Panc1 (cell line): ENCODE measurements around the gene ARHGAP25. TPM values are rescaled to one million over a fixed set of nuclear protein-coding genes. Genes with fewer than 3 reads are reported as not detected.
A peak's percentile ranks its signal among the peaks of the same experiment; 100 is the strongest.

Source experiments
- ATAC-seq: fragments of 200-7000 bp; cut with Tn5 transposase; 2 replicates; pipeline ENCODE4 v1.9.1; 2020; ENCODE audit warnings: mild to moderate bottlenecking, moderate library complexity
- BruUV-seq: library from RNA; stranded (reverse); fragments of 400-500 nt; replicated peaks from 2 replicates; lab custom pipeline; 2021; lab: Mats Ljungman, UMichigan
- CTCF ChIA-PET: fragments of 300-600 bp; sonication (Branson Sonifier 250); formaldehyde crosslinking; loops from one replicate; lab custom pipeline; 2022; ENCODE audit warnings: antibody characterized with exemption; lab: Charles Lee
- POLR2A ChIA-PET: fragments of 300-600 bp; sonication (Branson Sonifier 250); formaldehyde crosslinking; loops from one replicate; lab custom pipeline; 2022; ENCODE audit warnings: antibody characterized with exemption; lab: Charles Lee
- DNase-seq: peaks from one replicate; pipeline ENCODE4 v3.0.0-alpha.2; 2010; ENCODE audit warnings: low read depth, low spot score
- H3K27ac ChIP-seq: 2 replicates; pipeline ENCODE4 v1.5.1; 2011; ENCODE audit warnings: mild to moderate bottlenecking, low read length, inconsistent platforms
- H3K27me3 ChIP-seq: fragments of 200-500 bp; sonication (Bioruptor generic); 2 replicates; pipeline ENCODE4 v1.6.0; 2014; ENCODE audit warnings: low read length, inconsistent platforms; ENCODE audit not compliant: control insufficient read depth, insufficient read depth
- H3K36me3 ChIP-seq: fragments of 200-500 bp; sonication (Bioruptor generic); 2 replicates; pipeline ENCODE4 v1.5.1; 2014; ENCODE audit warnings: inconsistent platforms, mild to moderate bottlenecking, low read length, moderate library complexity; ENCODE audit not compliant: control insufficient read depth, insufficient read depth
- H3K4me1 ChIP-seq: 2 replicates; pipeline ENCODE4 v1.5.1; 2011; ENCODE audit warnings: inconsistent platforms, mild to moderate bottlenecking, low read length, moderate library complexity; ENCODE audit not compliant: control insufficient read depth, insufficient read depth
- H3K4me3 ChIP-seq, 2 experiments: 2 replicates each; pipeline ENCODE4 v1.5.1; 2011 to 2012; ENCODE audit warnings: low read depth in 2 of 2, low read length in 2 of 2, mild to moderate bottlenecking in 2 of 2, inconsistent platforms in 1 of 2, moderate library complexity in 1 of 2
- H3K9me3 ChIP-seq: fragments of 200-500 bp; sonication (Bioruptor generic); 2 replicates; pipeline ENCODE4 v1.5.1; 2014; ENCODE audit warnings: low read depth, mild to moderate bottlenecking, inconsistent platforms, low read length, moderate library complexity; ENCODE audit not compliant: control insufficient read depth, insufficient read depth
- POLR2AphosphoS5 ChIP-seq: IDR thresholded peaks from 2 replicates; pipeline ENCODE4 v1.6.1; 2012; ENCODE audit warnings: mild to moderate bottlenecking, low read depth, low read length, moderate library complexity
- in situ Hi-C: cut with HindIII; loops from 2 replicates; pipeline ENCODE4 v1.10.0; 2016; ENCODE audit warnings: low sequenced_read_pairs, low pct_unique_long_range_greater_than_20kb
- intact Hi-C: fragments of 100-400 bp; cut with micrococcal nuclease; formaldehyde crosslinking; loops from one replicate; pipeline ENCODE4 v1.10.0; 2022; ENCODE audit not compliant: unreplicated experiment
- total RNA-seq: library from RNA; stranded (reverse); gene quantifications from one replicate; pipeline ENCODE4 v1.2.1, GENCODE V29; 2021; ENCODE audit not compliant: unreplicated experiment
- TF ChIP-seq, protein P1 (sequence below), 2 experiments: IDR thresholded peaks; 2 replicates each; pipeline ENCODE4 v1.6.1; 2011 to 2012; ENCODE audit warnings: low read depth in 2 of 2, control low read depth in 1 of 2, low read length in 1 of 2, mild to moderate bottlenecking in 1 of 2, moderate library complexity in 1 of 2; ENCODE audit not compliant: insufficient read depth in 1 of 2
- TF ChIP-seq, protein P2 (sequence below): fragments of 450-650 bp; IDR thresholded peaks from 2 replicates; pipeline ENCODE4 v1.5.1; 2017; ENCODE audit warnings: mild to moderate bottlenecking

ARHGAP25 gene
- total RNA-seq, 1 experiment from 2014 or later: 0.49 TPM

DNA sequence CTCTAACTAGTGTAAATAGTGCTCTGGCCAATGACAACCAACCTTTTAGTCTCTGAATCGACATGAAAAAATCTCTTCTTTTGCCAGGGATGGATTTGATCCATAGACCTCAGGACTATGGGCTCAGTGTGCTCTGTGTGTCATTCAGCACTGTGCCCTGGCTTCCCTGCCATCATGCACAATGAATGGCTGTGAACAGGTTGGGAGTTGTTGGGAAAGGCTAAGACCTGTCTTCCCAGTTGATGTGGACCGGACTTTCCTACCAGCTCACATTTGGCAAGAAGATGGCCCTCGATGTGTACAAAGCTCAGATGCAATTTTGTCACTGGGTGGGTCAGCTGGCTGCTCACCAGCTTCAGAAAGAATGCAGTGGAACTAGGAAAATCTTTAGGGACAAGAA lies 26.0 kb upstream of the ARHGAP25 start:
- in situ Hi-C loops (no loop called here), intact Hi-C loops (loop anchor here (2.0 to 5.0 kb wide), 2 partner anchors 204 to 216 kb away; no protein-coding TSS in a partner anchor)
- Histone ChIP-seq H3K36me3 (no peaks in the 10 kb centered on the region), H3K4me1 (no peaks in the 10 kb centered on the region), H3K9me3 (no peaks in the 10 kb centered on the region), H3K27ac (no peak overlapping the region), H3K27me3 (peaks cover 6% of the 10 kb centered on the region; the same call in 1 of the 2 replicates), H3K4me3 (no peak overlapping the region)
- BruUV-seq: no TSS peak
- ChIA-PET CTCF (interaction anchor here (1.0 to 3.0 kb wide), 8 partner anchors 24 to 241 kb away, joined by 3 to 31 read pairs (median 4); partner anchors contain the start of genes APLF and FBXO48), POLR2A (no interaction called here)
- DNase-seq: no peak
- no peak for TF ChIP-seq POLR2AphosphoS5
- TF ChIP-seq, protein P1, sequence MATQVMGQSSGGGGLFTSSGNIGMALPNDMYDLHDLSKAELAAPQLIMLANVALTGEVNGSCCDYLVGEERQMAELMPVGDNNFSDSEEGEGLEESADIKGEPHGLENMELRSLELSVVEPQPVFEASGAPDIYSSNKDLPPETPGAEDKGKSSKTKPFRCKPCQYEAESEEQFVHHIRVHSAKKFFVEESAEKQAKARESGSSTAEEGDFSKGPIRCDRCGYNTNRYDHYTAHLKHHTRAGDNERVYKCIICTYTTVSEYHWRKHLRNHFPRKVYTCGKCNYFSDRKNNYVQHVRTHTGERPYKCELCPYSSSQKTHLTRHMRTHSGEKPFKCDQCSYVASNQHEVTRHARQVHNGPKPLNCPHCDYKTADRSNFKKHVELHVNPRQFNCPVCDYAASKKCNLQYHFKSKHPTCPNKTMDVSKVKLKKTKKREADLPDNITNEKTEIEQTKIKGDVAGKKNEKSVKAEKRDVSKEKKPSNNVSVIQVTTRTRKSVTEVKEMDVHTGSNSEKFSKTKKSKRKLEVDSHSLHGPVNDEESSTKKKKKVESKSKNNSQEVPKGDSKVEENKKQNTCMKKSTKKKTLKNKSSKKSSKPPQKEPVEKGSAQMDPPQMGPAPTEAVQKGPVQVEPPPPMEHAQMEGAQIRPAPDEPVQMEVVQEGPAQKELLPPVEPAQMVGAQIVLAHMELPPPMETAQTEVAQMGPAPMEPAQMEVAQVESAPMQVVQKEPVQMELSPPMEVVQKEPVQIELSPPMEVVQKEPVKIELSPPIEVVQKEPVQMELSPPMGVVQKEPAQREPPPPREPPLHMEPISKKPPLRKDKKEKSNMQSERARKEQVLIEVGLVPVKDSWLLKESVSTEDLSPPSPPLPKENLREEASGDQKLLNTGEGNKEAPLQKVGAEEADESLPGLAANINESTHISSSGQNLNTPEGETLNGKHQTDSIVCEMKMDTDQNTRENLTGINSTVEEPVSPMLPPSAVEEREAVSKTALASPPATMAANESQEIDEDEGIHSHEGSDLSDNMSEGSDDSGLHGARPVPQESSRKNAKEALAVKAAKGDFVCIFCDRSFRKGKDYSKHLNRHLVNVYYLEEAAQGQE (IDR thresholded peaks at IDR 0.05; ENCODE audit: insufficient read depth in 1 of 2, low read depth in 2 of 2, low read length in 1 of 2): no peak
- TF ChIP-seq, protein P2, sequence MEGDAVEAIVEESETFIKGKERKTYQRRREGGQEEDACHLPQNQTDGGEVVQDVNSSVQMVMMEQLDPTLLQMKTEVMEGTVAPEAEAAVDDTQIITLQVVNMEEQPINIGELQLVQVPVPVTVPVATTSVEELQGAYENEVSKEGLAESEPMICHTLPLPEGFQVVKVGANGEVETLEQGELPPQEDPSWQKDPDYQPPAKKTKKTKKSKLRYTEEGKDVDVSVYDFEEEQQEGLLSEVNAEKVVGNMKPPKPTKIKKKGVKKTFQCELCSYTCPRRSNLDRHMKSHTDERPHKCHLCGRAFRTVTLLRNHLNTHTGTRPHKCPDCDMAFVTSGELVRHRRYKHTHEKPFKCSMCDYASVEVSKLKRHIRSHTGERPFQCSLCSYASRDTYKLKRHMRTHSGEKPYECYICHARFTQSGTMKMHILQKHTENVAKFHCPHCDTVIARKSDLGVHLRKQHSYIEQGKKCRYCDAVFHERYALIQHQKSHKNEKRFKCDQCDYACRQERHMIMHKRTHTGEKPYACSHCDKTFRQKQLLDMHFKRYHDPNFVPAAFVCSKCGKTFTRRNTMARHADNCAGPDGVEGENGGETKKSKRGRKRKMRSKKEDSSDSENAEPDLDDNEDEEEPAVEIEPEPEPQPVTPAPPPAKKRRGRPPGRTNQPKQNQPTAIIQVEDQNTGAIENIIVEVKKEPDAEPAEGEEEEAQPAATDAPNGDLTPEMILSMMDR: no peak
- no peak for ATAC-seq

DNA sequence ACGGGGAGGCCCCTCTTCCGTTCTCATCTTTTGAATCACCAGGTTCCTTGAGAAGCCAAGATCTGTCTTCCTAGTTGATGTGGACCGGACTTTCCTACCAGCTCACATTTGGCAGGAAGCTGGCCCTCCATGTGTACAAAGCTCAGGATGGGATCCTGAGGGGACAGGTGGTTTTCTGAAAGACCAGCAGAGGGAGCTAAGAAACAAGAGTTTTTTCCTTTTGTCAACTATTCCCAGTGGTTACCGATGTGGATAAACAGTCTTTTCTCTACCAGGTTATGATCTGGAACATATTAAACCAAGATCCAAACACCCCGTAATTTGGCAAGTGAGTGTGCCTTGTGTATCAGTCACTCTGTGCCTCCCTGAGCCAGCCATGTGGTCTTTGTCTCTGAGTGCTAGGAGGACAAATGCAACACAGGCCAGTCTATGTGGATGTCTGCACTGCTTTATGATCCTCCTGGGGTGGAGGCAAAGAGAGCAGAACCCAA lies 25.1 kb upstream of the ARHGAP25 start:
- in situ Hi-C loops (no loop called here), intact Hi-C loops (loop anchor here (2.0 to 5.0 kb wide), 2 partner anchors 203 to 215 kb away; no protein-coding TSS in a partner anchor)
- ChIA-PET CTCF (interaction anchor here (1.0 to 3.0 kb wide), 9 partner anchors 23 to 244 kb away, joined by 3 to 31 read pairs (median 4); partner anchors contain the start of genes APLF and FBXO48), POLR2A (interaction anchor here (0.6 kb wide), 1 partner anchor 240 kb away, joined by 4 read pairs; no protein-coding TSS in a partner anchor)
- H3K9me3 ChIP-seq: no peaks in the 10 kb centered on the region
- peaks cover 6% of the 10 kb centered on the region; the same call in 1 of the 2 replicates for H3K27me3 ChIP-seq
- ATAC-seq (peak; percentile 96), DNase-seq (peak; percentile 48)
- H3K27ac ChIP-seq: no peak overlapping the region
- H3K36me3 ChIP-seq: no peaks in the 10 kb centered on the region
- no peaks in the 10 kb centered on the region for H3K4me1 ChIP-seq
- no peak overlapping the region for H3K4me3 ChIP-seq
- no TSS peak for BruUV-seq
- TF ChIP-seq, protein P2: peak; percentile 84
- TF ChIP-seq POLR2AphosphoS5: no peak
